H1 (cell line): Measurements from ENCODE around the gene CPED1. TPM values are rescaled to one million over a fixed set of nuclear protein-coding genes. Genes with fewer than 3 reads are reported as not detected.

Experiments
- CTCF ChIA-PET: fragments of 300-600 bp; sonication (Branson Sonifier 250); formaldehyde crosslinking; loops from one replicate; lab custom pipeline; 2021; ENCODE audit not compliant: partially characterized antibody; lab: Charles Lee
- POLR2A ChIA-PET: fragments of 300-600 bp; sonication (Branson Sonifier 250); formaldehyde crosslinking; loops from one replicate; lab custom pipeline; 2021; ENCODE audit warnings: inconsistent platforms; ENCODE audit not compliant: partially characterized antibody; lab: Charles Lee
- DNase-seq, 2 experiments: peaks; one replicate each; pipeline versions ENCODE4 v3.0.0 to v3.0.0-alpha.2; 2010 to 2022; ENCODE audit warnings: low spot score in 2 of 2, low read depth in 1 of 2, mixed read lengths in 1 of 2
- FAIRE-seq: peaks from 2 replicates; lab custom pipeline; 2011; peaks lifted over from hg19 to GRCh38; lab: Jason Lieb, UNC
- H2AFZ ChIP-seq: 2 replicates; pipeline ENCODE4 v1.8.1; 2012; ENCODE audit warnings: low read length, inconsistent platforms
- H2AK5ac ChIP-seq: 2 replicates; pipeline ENCODE4 v1.6.1; 2013; ENCODE audit warnings: low read depth, low read length
- H2BK120ac ChIP-seq: replicated peaks from 2 replicates; pipeline ENCODE3; 2013; ENCODE audit warnings: low read depth, low read length, inconsistent platforms
- H2BK12ac ChIP-seq: 2 replicates; pipeline ENCODE4 v1.6.1; 2013; ENCODE audit warnings: low read depth, low read length
- H2BK15ac ChIP-seq: 2 replicates; pipeline ENCODE4 v1.6.1; 2013; ENCODE audit warnings: low read length
- H2BK20ac ChIP-seq: 2 replicates; pipeline ENCODE4 v1.6.1; 2013; ENCODE audit warnings: low read length
- H2BK5ac ChIP-seq: 2 replicates; pipeline ENCODE4 v1.6.1; 2013; ENCODE audit warnings: low read depth, low read length
- H3K14ac ChIP-seq: 2 replicates; pipeline ENCODE4 v1.6.1; 2013; ENCODE audit warnings: inconsistent platforms; ENCODE audit not compliant: insufficient read length
- H3K18ac ChIP-seq: 2 replicates; pipeline ENCODE4 v1.6.1; 2013; ENCODE audit warnings: low read length; ENCODE audit errors: extremely low read depth
- H3K23ac ChIP-seq: 2 replicates; pipeline ENCODE4 v1.6.1; 2013; ENCODE audit warnings: inconsistent platforms; ENCODE audit not compliant: insufficient read length
- H3K23me2 ChIP-seq: 2 replicates; pipeline ENCODE4 v1.6.1; 2013; ENCODE audit warnings: low read depth, low read length
- H3K27ac ChIP-seq: 2 replicates; pipeline ENCODE4 v1.6.1; 2011; ENCODE audit warnings: low read depth, low read length, inconsistent platforms
- H3K27me3 ChIP-seq, 4 experiments: replicated peaks in 1 of 4; 1 replicate in 1 of 4; 2 replicates in 3 of 4; pipeline versions ENCODE4 v1.6.1 to v1.8.1; 2011 to 2013; ENCODE audit warnings: low read length in 3 of 4, mild to moderate bottlenecking in 3 of 4, inconsistent platforms in 2 of 4, mixed read lengths in 2 of 4, moderate library complexity in 1 of 4; ENCODE audit not compliant: control insufficient read depth in 3 of 4, insufficient read depth in 3 of 4; ENCODE audit errors: extremely low read depth in 1 of 4
- H3K36me3 ChIP-seq, 4 experiments: 2 replicates each; pipeline versions ENCODE4 v1.6.1 to v1.8.1; 2011 to 2013; ENCODE audit warnings: mild to moderate bottlenecking in 4 of 4, low read length in 3 of 4, moderate library complexity in 2 of 4, control low read depth in 1 of 4, inconsistent platforms in 1 of 4; ENCODE audit not compliant: insufficient read depth in 4 of 4, control insufficient read depth in 2 of 4
- H3K4ac ChIP-seq: replicated peaks from 2 replicates; pipeline ENCODE3; 2013; ENCODE audit warnings: low read length, low read depth, mixed read lengths, inconsistent platforms; ENCODE audit not compliant: insufficient read length
- H3K4me1 ChIP-seq, 4 experiments: replicated peaks in 1 of 4; 1 replicate in 1 of 4; 2 replicates in 3 of 4; pipeline versions ENCODE4 v1.6.1 to v1.8.1; 2011 to 2013; ENCODE audit warnings: low read length in 3 of 4, inconsistent platforms in 2 of 4, mixed read lengths in 1 of 4; ENCODE audit not compliant: insufficient read depth in 4 of 4, control insufficient read depth in 3 of 4
- H3K4me2 ChIP-seq, 2 experiments: 2 replicates each; pipeline versions ENCODE4 v1.6.1 to v1.8.1; 2011 to 2013; ENCODE audit warnings: low read depth in 2 of 2, low read length in 2 of 2, control low read depth in 1 of 2, inconsistent platforms in 1 of 2, mild to moderate bottlenecking in 1 of 2; ENCODE audit not compliant: insufficient read depth in 1 of 2
- H3K4me3 ChIP-seq, 4 experiments: fragments of 200-600, 300-600 bp in 1 of 4; sonication (generic), shearing (Covaris generic), sonication (Bioruptor Twin) in 1 of 4; 2 replicates each; pipeline versions ENCODE4 v1.5.1 to v1.8.1; 2011 to 2016; ENCODE audit warnings: low read length in 4 of 4, low read depth in 3 of 4, control low read depth in 2 of 4, inconsistent platforms in 2 of 4, mild to moderate bottlenecking in 2 of 4, mixed read lengths in 1 of 4, moderate library complexity in 1 of 4; ENCODE audit not compliant: insufficient read depth in 2 of 4; ENCODE audit errors: extremely low read depth in 1 of 4
- H3K56ac ChIP-seq: replicated peaks from 2 replicates; pipeline ENCODE3; 2013; ENCODE audit warnings: low read depth, mild to moderate bottlenecking, mixed read lengths, low read length, inconsistent platforms; ENCODE audit not compliant: insufficient read length
- H3K79me1 ChIP-seq: 2 replicates; pipeline ENCODE4 v1.6.1; 2013; ENCODE audit warnings: low read depth, low read length, control low read depth
- H3K79me2 ChIP-seq, 2 experiments: 2 replicates each; pipeline versions ENCODE4 v1.6.1 to v1.8.1; 2012 to 2013; ENCODE audit warnings: low read length in 2 of 2, mild to moderate bottlenecking in 2 of 2, inconsistent platforms in 1 of 2; ENCODE audit not compliant: insufficient read depth in 2 of 2, control insufficient read depth in 1 of 2
- H3K9ac ChIP-seq, 4 experiments: replicated peaks in 1 of 4; 1 replicate in 1 of 4; 2 replicates in 3 of 4; pipeline versions ENCODE4 v1.6.1 to v1.8.1; 2011 to 2013; ENCODE audit warnings: low read depth in 3 of 4, low read length in 3 of 4, control low read depth in 2 of 4, mild to moderate bottlenecking in 2 of 4, moderate library complexity in 2 of 4, inconsistent platforms in 1 of 4; ENCODE audit errors: extremely low read depth in 1 of 4
- H3K9me3 ChIP-seq, 2 experiments: 2 replicates each; pipeline versions ENCODE4 v1.6.1 to v1.8.1; 2012 to 2013; ENCODE audit warnings: mild to moderate bottlenecking in 2 of 2, moderate library complexity in 2 of 2, control low read depth in 1 of 2, inconsistent platforms in 1 of 2, low read depth in 1 of 2, low read length in 1 of 2, mixed read lengths in 1 of 2; ENCODE audit not compliant: insufficient read depth in 2 of 2
- H4K20me1 ChIP-seq, 2 experiments: replicated peaks in 1 of 2; 2 replicates each; pipeline versions ENCODE3 to v1.8.1; 2011 to 2013; ENCODE audit warnings: inconsistent platforms in 2 of 2, low read length in 2 of 2, mild to moderate bottlenecking in 1 of 2; ENCODE audit not compliant: insufficient read depth in 2 of 2, control insufficient read depth in 1 of 2
- H4K5ac ChIP-seq: 2 replicates; pipeline ENCODE4 v1.6.1; 2013; ENCODE audit warnings: low read length, low read depth, mixed read lengths, inconsistent platforms; ENCODE audit not compliant: insufficient read length
- H4K8ac ChIP-seq: 2 replicates; pipeline ENCODE4 v1.8.0; 2013; ENCODE audit warnings: mild to moderate bottlenecking, moderate library complexity, low read length, inconsistent platforms; ENCODE audit not compliant: insufficient read depth; ENCODE audit errors: extremely low read depth
- H4K91ac ChIP-seq: replicated peaks from 2 replicates; pipeline ENCODE3; 2013; ENCODE audit warnings: low read length, mixed read lengths, inconsistent platforms; ENCODE audit not compliant: insufficient read length
- ASH2L ChIP-seq: fragments of 200-600, 300-600 bp; sonication (generic); IDR thresholded peaks from one replicate; pipeline ENCODE4 v1.7.1; 2017; ENCODE audit warnings: low read length
- BRCA1 ChIP-seq: IDR thresholded peaks from 2 replicates; pipeline ENCODE4 v1.6.1; 2012; ENCODE audit warnings: low read depth, low read length, improper control_type of control experiment
- EGR1 ChIP-seq: IDR thresholded peaks from 2 replicates; pipeline ENCODE4 v1.6.1; 2011; ENCODE audit warnings: low read depth, low read length, borderline replicate concordance
- PHF8 ChIP-seq: fragments of 200-600 bp; sonication (generic); conservative IDR thresholded peaks from 2 replicates; pipeline ENCODE4 v1.7.1; 2012; ENCODE audit warnings: low read depth, mild to moderate bottlenecking, inconsistent platforms, low read length, moderate library complexity
- RXRA ChIP-seq: IDR thresholded peaks from 2 replicates; pipeline ENCODE4 v1.6.1; 2011; ENCODE audit warnings: low read depth, mild to moderate bottlenecking, low read length, moderate library complexity; ENCODE audit not compliant: insufficient read depth
- SP2 ChIP-seq: IDR thresholded peaks from 2 replicates; pipeline ENCODE4 v1.6.1; 2012; ENCODE audit warnings: mild to moderate bottlenecking, low read length, inconsistent platforms
- TBP ChIP-seq: IDR thresholded peaks from 2 replicates; pipeline ENCODE4 v1.6.1; 2011; ENCODE audit warnings: low read depth, low read length, improper control_type of control experiment
- YY1 ChIP-seq: IDR thresholded peaks from 2 replicates; pipeline ENCODE4 v1.6.1; 2011; ENCODE audit warnings: low read depth, mild to moderate bottlenecking, low read length
- WGBS, 2 experiments: shearing (Covaris generic) in 1 of 2; methylation state at CpG; one replicate each; pipeline versions ENCODE4 v1.1.6 to v1.1.7; 2013 to 2015; ENCODE audit warnings: low lambda C conversion rate in 2 of 2, mixed read lengths in 2 of 2, inconsistent platforms in 1 of 2, low coverage in 1 of 2, missing lambda C conversion rate in 1 of 2; ENCODE audit not compliant: insufficient replicate concordance in 2 of 2, insufficient coverage in 1 of 2, insufficient read length in 1 of 2; ENCODE audit errors: extremely low coverage in 1 of 2, missing lambda C conversion rate in 1 of 2; 5-methylcytosine and 5-hydroxymethylcytosine counted together
- polyA plus RNA-seq, 7 experiments: library from polyadenylated mRNA; depleted of rRNA in 3 of 7; stranded (reverse) in 5 of 7; unstranded in 2 of 7; fragments of >200 nt in 5 of 7; fragments of 200-250 nt in 2 of 7; gene quantifications; 1 replicate in 5 of 7; 2 replicates in 1 of 7; 4 replicates in 1 of 7; pipeline versions ENCODE4 v1.2.1 to v1.2.3, GENCODE V29; 2011 to 2013; ENCODE audit warnings: missing spikeins in 2 of 7, mixed read lengths in 2 of 7
- total RNA-seq: library from RNA; stranded (reverse); fragmentation: NEBNext Ultra II Directional; extraction: Animal tissue kit (Norgen Biotek cat#: 25700); gene quantifications from 2 replicates; pipeline ENCODE4 v1.2.1, GENCODE V29; 2021

The CPED1 gene
- total and polyA plus RNA-seq, 2 of the 8 experiments (the other 6 are each of a cell fraction or from before 2014, with no cell fraction given) = 0.08 to 0.39 TPM

GRCh38 chr7:121202834-121203233 is 214.3 kb downstream of the CPED1 start:
- H3K23me2 ChIP-seq = no peaks in the 10 kb centered on the region; the same call in 1 of the 2 replicates
- DNase-seq (no peak), FAIRE-seq (no peak)
- H3K27ac ChIP-seq = no peak overlapping the region
- no peaks in the 10 kb centered on the region for H3K36me3 ChIP-seq
- H3K4me2 ChIP-seq = no peak overlapping the region
- no peak overlapping the region for H2BK20ac ChIP-seq
- CTCF ChIA-PET = interaction anchor here (0.8 kb wide), 1 partner anchor 150 kb away, joined by 3 read pairs; no protein-coding TSS in a partner anchor
- H3K27me3 ChIP-seq = no peaks in the 10 kb centered on the region
- H2BK120ac ChIP-seq = no peak overlapping the region
- H4K91ac ChIP-seq = no peak overlapping the region
- H3K9me3 ChIP-seq = no peaks in the 10 kb centered on the region
- no peaks in the 10 kb centered on the region for H3K79me2 ChIP-seq
- POLR2A ChIA-PET = no interaction called here
- no peak overlapping the region for H4K8ac ChIP-seq
- H2BK15ac ChIP-seq = no peak overlapping the region
- H3K23ac ChIP-seq = no peak overlapping the region
- no peak overlapping the region for H2AFZ ChIP-seq
- H2AK5ac ChIP-seq = no peak overlapping the region
- no peak overlapping the region for H4K5ac ChIP-seq
- H3K4me1 ChIP-seq = peaks cover 0 to 4% (median 2%) of the 10 kb centered on the region in 4 experiments; a peak in 4 of 7 replicates
- H2BK12ac ChIP-seq = no peak overlapping the region
- H2BK5ac ChIP-seq = no peak overlapping the region
- TF ChIP-seq RXRA (no peak), YY1 (no peak), PHF8 (no peak), SP2 (no peak), BRCA1 (no peak), TBP (no peak), ASH2L (no peak), EGR1 (no peak)
- TF ChIP-seq, all 59 proteins: peak for 0
- H3K79me1 ChIP-seq = no peaks in the 10 kb centered on the region
- no peak overlapping the region for H3K56ac ChIP-seq
- no peak overlapping the region for H3K9ac ChIP-seq
- no peak overlapping the region for H3K18ac ChIP-seq
- no peak overlapping the region for H3K4ac ChIP-seq
- no peak overlapping the region for H3K4me3 ChIP-seq
- no peaks in the 10 kb centered on the region for H4K20me1 ChIP-seq
- no peak overlapping the region for H3K14ac ChIP-seq
- 86% methylated on average over 2 of the region's 2 CpGs; no CpG with 5 or more reads in 1 of the 2 experiments for WGBS, 2 experiments
